Measurements from ENCODE around the gene TNPO1. TPM values are rescaled to one million over a fixed set of nuclear protein-coding genes. Genes with fewer than 3 reads are reported as not detected.

Gene TNPO1
- total and polyA plus RNA-seq, 9 of the 15 experiments (the other 6 are each of a cell fraction or from before 2014, with no cell fraction given) = 20.8 to 176 (median 97.9) TPM

GRCh38 chr5:72917371-72917776, 100.9 kb downstream of the TNPO1 start:
- H3K9ac ChIP-seq (ENCODE audit: insufficient read depth in 1 of 2, low read depth in 2 of 2, low read length in 2 of 2) = no peak overlapping the region
- no peak for FAIRE-seq
- H3K79me2 ChIP-seq (ENCODE audit: control insufficient read depth, insufficient read depth, low read length) = no peaks in the 10 kb centered on the region
- TF ChIP-seq PCBP2 (IDR thresholded peaks at IDR 0.05; ENCODE audit: low read depth, low read length, poor library complexity, severe bottlenecking) (no peak), SUPT5H (IDR thresholded peaks at IDR 0.05) (0 out of 2 replicates have a peak, but pooled peaks have one; percentile 47), E2F6 (IDR thresholded peaks at IDR 0.05; ENCODE audit: borderline replicate concordance in 1 of 2, extremely low read depth in 1 of 2, insufficient read depth in 1 of 2, insufficient read length in 1 of 2, low read depth in 1 of 2, low read length in 1 of 2, poor library complexity in 1 of 2, severe bottlenecking in 1 of 2) (no peak), TRIM28 (IDR thresholded peaks at IDR 0.05) (no peak), POLR2AphosphoS2 (IDR thresholded peaks at IDR 0.05; ENCODE audit: low read length) (0 out of 2 replicates have a peak, but pooled peaks have one; percentile 71), POLR2A (conservative IDR thresholded peaks at IDR 0.05) (peak; percentile 54), ARID4B (CRISPR knock-in tag; IDR thresholded peaks at IDR 0.05) (no peak)
- ChIA-PET CTCF (ENCODE audit: low intra/inter-chr PET ratio) (no interaction called here), POLR2A (no interaction called here)
- no peak overlapping the region for H2AFZ ChIP-seq (ENCODE audit: low read depth, low read length)
- WGBS (ENCODE audit: insufficient coverage, low coverage, missing lambda C conversion rate) = 0% methylated on average over 1 of the region's 1 CpG
- no peak for DNase-seq (ENCODE audit: extremely low read depth in 1 of 4, low spot score in 3 of 4)
- H3K36me3 ChIP-seq (ENCODE audit: control insufficient read depth, insufficient read depth, low read length) = no peaks in the 10 kb centered on the region
- no peak overlapping the region for H3K4me3 ChIP-seq
- no peak overlapping the region for H3K4me2 ChIP-seq (ENCODE audit: insufficient read depth, low read length)
- no peaks in the 10 kb centered on the region for H3K27me3 ChIP-seq (ENCODE audit: control insufficient read depth in 2 of 2, insufficient read depth in 2 of 2, low read length in 2 of 2)
- in situ Hi-C loops (cut with MboI) (loop anchor here (5.0 kb wide), 1 partner anchor 285 kb away; no protein-coding TSS in a partner anchor), intact Hi-C loops (cut with micrococcal nuclease) (no loop called here)
- ATAC-seq = no peak
- no peaks in the 10 kb centered on the region for H3K4me1 ChIP-seq (replicated peaks in 1 of 2; ENCODE audit: control insufficient read depth in 2 of 2, insufficient read depth in 2 of 2, low read length in 2 of 2)
- no peak overlapping the region for H3K27ac ChIP-seq (ENCODE audit: extremely low read depth, low read depth, low read length)
- no peaks in the 10 kb centered on the region for H3K9me3 ChIP-seq (replicated peaks; ENCODE audit: control insufficient read depth, insufficient read depth, low read depth, low read length)
- no peaks in the 10 kb centered on the region for H3K9me1 ChIP-seq (ENCODE audit: control insufficient read depth, insufficient read depth, low read length)
- BruUV-seq (replicated peaks) = no TSS peak
- H4K20me1 ChIP-seq (replicated peaks; ENCODE audit: control insufficient read depth, insufficient read depth, low read length) = no peaks in the 10 kb centered on the region
